Glutamatergic neuron (in vitro differentiated cells): Measurements from ENCODE around the gene SLC38A4. TPM values are rescaled to one million over a fixed set of nuclear protein-coding genes. Genes with fewer than 3 reads are reported as not detected.

Experiments used
- DNase-seq: peaks from one replicate; pipeline ENCODE4 v3.0.0; 2022
- H3K27ac Mint-ChIP-seq: one replicate; pipeline ENCODE4 v1.8.0; 2020; ENCODE audit warnings: mild to moderate bottlenecking, mixed read lengths, inconsistent platforms; ENCODE audit not compliant: unreplicated experiment
- H3K27me3 Mint-ChIP-seq: one replicate; pipeline ENCODE4 v1.8.0; 2020; ENCODE audit warnings: mild to moderate bottlenecking, moderate library complexity, mixed read lengths, inconsistent platforms; ENCODE audit not compliant: unreplicated experiment
- H3K36me3 Mint-ChIP-seq: one replicate; pipeline ENCODE4 v1.8.0; 2020; ENCODE audit warnings: mild to moderate bottlenecking, mixed read lengths, inconsistent platforms; ENCODE audit not compliant: unreplicated experiment
- H3K4me1 Mint-ChIP-seq: one replicate; pipeline ENCODE4 v1.8.0; 2020; ENCODE audit warnings: mild to moderate bottlenecking, low read depth, mixed read lengths, inconsistent platforms; ENCODE audit not compliant: unreplicated experiment
- H3K4me3 Mint-ChIP-seq: one replicate; pipeline ENCODE4 v1.8.0; 2020; ENCODE audit warnings: mild to moderate bottlenecking, mixed read lengths, inconsistent platforms; ENCODE audit not compliant: unreplicated experiment
- H3K9me3 Mint-ChIP-seq: one replicate; pipeline ENCODE4 v1.8.0; 2020; ENCODE audit warnings: mild to moderate bottlenecking, moderate library complexity, mixed read lengths, inconsistent platforms; ENCODE audit not compliant: unreplicated experiment
- CTCF ChIP-seq: fragments of 200-600 bp; sonication (generic); IDR thresholded peaks from one replicate; pipeline ENCODE4 v1.5.0; 2021; ENCODE audit not compliant: partially characterized antibody, unreplicated experiment
- long read RNA-seq: library from polyadenylated mRNA; unstranded; transcript quantifications from one replicate; pipeline ENCODE4 v2.0.0, GENCODE V29; 2020; ENCODE audit not compliant: unreplicated experiment
- total RNA-seq: library from RNA; stranded (reverse); fragmentation: NEBNext Ultra II Directional; extraction: Animal tissue kit (Norgen Biotek cat#: 25700); gene quantifications from one replicate; pipeline ENCODE4 v1.2.1, GENCODE V29; 2021; ENCODE audit not compliant: unreplicated experiment

SLC38A4 gene
- total RNA-seq = 0.98 TPM
- long read RNA-seq, partial matches to known transcripts = 0 of 1 reads
- long read RNA-seq, other reads (novel, unspliced or antisense) = 1 of 1 reads

- Mint-ChIP-seq H3K9me3 (no peaks in the 10 kb centered on the region), H3K27me3 (peaks cover 3% of the 10 kb centered on the region), H3K27ac (no peak within 1 kb of the TSS), H3K36me3 (no peaks in the 10 kb centered on the region), H3K4me3 (peak within 1 kb of the TSS; percentile 88), H3K4me1 (peaks cover under 1% of the 10 kb centered on the region)
- TF ChIP-seq CTCF = no peak
- DNase-seq = peak; percentile 69
Observed at GRCh38 chr12:46825591-46826414, at the start of gene SLC38A4. Gene SLC38A4 (minus strand): TSS chr12:46825997. CDS start chr12:46793071, 32,926 bp downstream.

GRCh38 chr12:46875095-46875494 is 49.3 kb upstream of the SLC38A4 start:
- H3K9me3 Mint-ChIP-seq = no peaks in the 10 kb centered on the region
- TF ChIP-seq CTCF = no peak
- DNase-seq = no peak
- no peak overlapping the region for H3K4me3 Mint-ChIP-seq
- H3K36me3 Mint-ChIP-seq = no peaks in the 10 kb centered on the region
- no peak overlapping the region for H3K27ac Mint-ChIP-seq
- no peaks in the 10 kb centered on the region for H3K4me1 Mint-ChIP-seq
- H3K27me3 Mint-ChIP-seq = no peaks in the 10 kb centered on the region

- Mint-ChIP-seq H3K27me3 (no peaks in the 10 kb centered on the region), H3K4me3 (no peak overlapping the region), H3K27ac (no peak overlapping the region), H3K36me3 (no peaks in the 10 kb centered on the region), H3K9me3 (no peaks in the 10 kb centered on the region), H3K4me1 (no peaks in the 10 kb centered on the region)
- TF ChIP-seq CTCF = no peak
- DNase-seq = no peak
Observed at GRCh38 chr12:46874642-46875041, 48.8 kb upstream of the SLC38A4 start.

GRCh38 chr12:46872135-46872534 is 46.3 kb upstream of the SLC38A4 start:
- no peak for TF ChIP-seq CTCF
- H3K4me1 Mint-ChIP-seq = no peaks in the 10 kb centered on the region

GRCh38 chr12:46865311-46865710 is 39.5 kb upstream of the SLC38A4 start:
- TF ChIP-seq CTCF = no peak
- Mint-ChIP-seq H3K4me1 (no peaks in the 10 kb centered on the region), H3K36me3 (peaks cover 18% of the 10 kb centered on the region), H3K27me3 (no peaks in the 10 kb centered on the region), H3K27ac (no peak overlapping the region), H3K4me3 (no peak overlapping the region), H3K9me3 (peaks cover 7% of the 10 kb centered on the region)
- DNase-seq = no peak

More at GRCh38 chr12:46872135-46872534, 46.3 kb upstream of the SLC38A4 start:
- no peak for DNase-seq
- Mint-ChIP-seq H3K9me3 (no peaks in the 10 kb centered on the region), H3K27ac (no peak overlapping the region), H3K36me3 (no peaks in the 10 kb centered on the region), H3K4me3 (no peak overlapping the region), H3K27me3 (no peaks in the 10 kb centered on the region)
